Mesothelial cell of epicardium (in vitro differentiated cells): ENCODE results near the gene SMTN. TPM values are rescaled to one million over a fixed set of nuclear protein-coding genes. Genes with fewer than 3 reads are reported as not detected.

Experiments used
- DNase-seq, 2 experiments: peaks; one replicate each; pipeline ENCODE4 v3.0.0; 2021; ENCODE audit warnings: low spot score in 2 of 2; ENCODE audit not compliant: unreplicated experiment in 2 of 2
- H3K27ac Mint-ChIP-seq: 2 replicates; pipeline ENCODE4 v1.8.0; 2021; ENCODE audit warnings: mixed read lengths
- H3K27me3 Mint-ChIP-seq: 2 replicates; pipeline ENCODE4 v1.8.0; 2021; ENCODE audit warnings: low read depth, mixed read lengths
- H3K36me3 Mint-ChIP-seq: 2 replicates; pipeline ENCODE4 v1.8.0; 2021; ENCODE audit warnings: mixed read lengths
- H3K4me1 Mint-ChIP-seq: 2 replicates; pipeline ENCODE4 v1.8.0; 2021; ENCODE audit warnings: mixed read lengths
- H3K4me3 Mint-ChIP-seq: 2 replicates; pipeline ENCODE4 v1.8.0; 2021; ENCODE audit warnings: mild to moderate bottlenecking, moderate library complexity, mixed read lengths
- H3K9me3 Mint-ChIP-seq: 2 replicates; pipeline ENCODE4 v1.8.0; 2021; ENCODE audit warnings: mixed read lengths
- CTCF ChIP-seq: fragments of 200-600 bp; sonication (generic); IDR thresholded peaks from one replicate; pipeline ENCODE4 v1.5.0; 2021; ENCODE audit warnings: antibody characterized with exemption; ENCODE audit not compliant: unreplicated experiment
- total RNA-seq: library from RNA; stranded (reverse); gene quantifications from 3 replicates; pipeline ENCODE4 v1.2.1, GENCODE V29; 2021

Gene SMTN
- total RNA-seq, result 67.0 to 72.7 TPM (median 72.2 TPM) in 3 replicates

- Mint-ChIP-seq H3K27ac (peak within 1 kb of the TSS; percentile 98), H3K9me3 (no peaks in the 10 kb centered on the region), H3K27me3 (no peaks in the 10 kb centered on the region), H3K36me3 (no peaks in the 10 kb centered on the region), H3K4me3 (peak within 1 kb of the TSS; percentile 90), H3K4me1 (peaks cover 37% of the 10 kb centered on the region)
- peak; percentile 87 to 97 for DNase-seq
- no peak for TF ChIP-seq CTCF
These were observed at the start of gene SMTN for GRCh38 chr22:31080848-31081649. Gene SMTN, plus strand, starts transcription at chr22:31081318. Its CDS starts 1,941 bp downstream, at chr22:31083259.

DNA sequence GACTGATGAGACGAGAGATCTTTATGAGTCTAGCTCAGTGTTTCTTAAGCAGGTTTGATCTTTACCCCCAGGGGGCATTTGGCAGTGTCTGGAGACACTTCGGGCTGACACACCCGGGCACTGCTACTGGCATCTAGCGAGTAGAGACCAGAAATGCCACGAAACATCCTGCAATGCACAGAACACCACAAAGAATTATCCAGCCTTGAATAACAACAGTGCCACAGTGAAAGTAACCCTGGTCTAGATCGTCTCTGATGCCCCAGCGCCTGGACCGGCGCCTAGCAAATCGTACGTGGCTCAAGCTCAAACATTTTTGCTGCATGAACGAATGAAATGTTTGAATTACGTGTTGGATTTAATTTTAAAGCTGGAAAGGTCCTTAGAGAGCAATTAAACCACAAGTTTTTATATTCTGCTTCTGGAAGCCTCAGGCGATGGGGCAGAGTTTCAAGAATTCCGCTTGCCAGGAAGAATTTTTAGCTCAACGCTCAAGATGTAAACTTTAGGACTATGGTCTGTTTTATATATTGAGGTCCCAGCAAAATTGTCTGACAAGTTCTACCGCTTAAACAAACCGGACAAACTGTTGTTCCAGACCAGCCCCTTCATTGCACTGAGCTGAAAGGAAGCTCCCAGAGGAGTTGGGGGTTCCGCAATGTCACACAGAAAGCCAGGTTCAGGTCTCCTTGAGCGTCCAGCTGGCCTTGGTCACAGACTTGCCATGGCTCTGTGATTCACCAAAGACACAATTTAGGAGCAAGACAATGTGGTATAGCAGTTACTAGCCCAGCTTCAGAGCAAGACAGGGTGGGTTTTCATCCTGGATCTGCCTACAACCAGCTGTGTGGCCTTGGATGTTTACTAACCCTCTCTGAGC lies 44.2 kb upstream of the SMTN start:
- Mint-ChIP-seq H3K9me3 (no peaks in the 10 kb centered on the region), H3K36me3 (peaks cover 2% of the 10 kb centered on the region), H3K27me3 (no peaks in the 10 kb centered on the region), H3K4me3 (no peak overlapping the region), H3K27ac (no peak overlapping the region), H3K4me1 (peaks cover 11% of the 10 kb centered on the region)
- no peak for TF ChIP-seq CTCF
- DNase-seq, result no peak

DNA sequence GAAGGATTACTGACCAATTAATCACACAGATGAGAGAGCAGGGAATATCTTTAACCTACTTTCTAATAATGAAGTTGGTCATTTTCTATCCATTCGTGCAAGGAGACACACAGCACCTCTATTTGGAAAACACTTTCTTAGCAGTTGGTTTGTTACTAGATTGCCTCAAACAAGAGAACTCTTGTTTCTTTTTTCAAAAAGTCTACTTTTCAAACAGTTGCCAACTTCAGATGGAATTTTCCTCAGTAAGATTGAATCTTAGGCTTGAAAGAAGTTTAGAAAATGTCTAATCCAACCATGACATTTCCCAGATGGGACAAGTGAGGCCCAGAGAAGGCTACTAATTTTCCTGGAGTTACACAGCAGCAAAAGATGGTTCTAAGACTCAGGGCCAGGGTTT lies 42.4 kb upstream of the SMTN start:
- Mint-ChIP-seq H3K4me1 (peaks cover 11% of the 10 kb centered on the region), H3K4me3 (no peak overlapping the region), H3K36me3 (peaks cover 2% of the 10 kb centered on the region), H3K27me3 (no peaks in the 10 kb centered on the region), H3K27ac (no peak overlapping the region), H3K9me3 (no peaks in the 10 kb centered on the region)
- DNase-seq, result no peak
- TF ChIP-seq CTCF, result no peak

DNA sequence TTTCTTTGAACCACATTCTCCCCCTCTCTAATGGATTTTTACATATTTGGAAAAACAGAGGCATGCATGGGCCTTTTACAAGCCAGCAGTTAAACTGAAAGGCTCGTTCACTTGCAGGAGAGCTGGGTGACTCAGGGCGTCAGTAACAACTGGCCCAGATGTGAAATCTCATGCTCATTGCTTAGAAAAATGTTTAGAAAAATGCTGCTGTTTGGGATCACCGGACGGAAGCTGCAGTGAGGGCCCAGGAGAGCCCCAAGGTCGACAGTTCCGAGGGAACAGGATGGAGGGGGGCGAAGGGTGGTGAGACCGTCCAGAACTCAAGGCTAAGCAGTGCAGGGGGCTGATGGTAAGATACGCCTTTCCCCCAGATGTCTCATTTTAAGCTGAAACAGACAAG lies 41.7 kb upstream of the SMTN start:
- no peak overlapping the region for H3K4me3 Mint-ChIP-seq
- DNase-seq, result no peak
- H3K27me3 Mint-ChIP-seq, result no peaks in the 10 kb centered on the region
- peak overlapping the region; percentile 82 for H3K27ac Mint-ChIP-seq
- TF ChIP-seq CTCF, result no peak
- H3K36me3 Mint-ChIP-seq, result peaks cover 2% of the 10 kb centered on the region
- H3K4me1 Mint-ChIP-seq, result peaks cover 14% of the 10 kb centered on the region
- H3K9me3 Mint-ChIP-seq, result no peaks in the 10 kb centered on the region

- H3K9me3 Mint-ChIP-seq, result no peaks in the 10 kb centered on the region
- DNase-seq, result no peak
- peaks cover 14% of the 10 kb centered on the region for H3K4me1 Mint-ChIP-seq
- no peak for TF ChIP-seq CTCF
- no peaks in the 10 kb centered on the region for H3K27me3 Mint-ChIP-seq
- peaks cover 2% of the 10 kb centered on the region for H3K36me3 Mint-ChIP-seq
- no peak overlapping the region for H3K4me3 Mint-ChIP-seq
- no peak overlapping the region for H3K27ac Mint-ChIP-seq
These were observed 40.3 kb upstream of the SMTN start for GRCh38 chr22:31040542-31041398.
